Fibroblast of the aortic adventitia (primary cell): ENCODE data around the gene ZHX3. TPM values are rescaled to one million over a fixed set of nuclear protein-coding genes. Genes with fewer than 3 reads are reported as not detected.

ENCODE experiments used
- DNase-seq: peaks from one replicate; pipeline ENCODE4 v3.0.0-alpha.2; 2010; ENCODE audit warnings: low read depth
- H3K4me3 ChIP-seq: 2 replicates; pipeline ENCODE4 v1.5.1; 2011; ENCODE audit warnings: low read depth, mild to moderate bottlenecking, control low read depth, low read length, moderate library complexity
- CTCF ChIP-seq: IDR thresholded peaks from 2 replicates; pipeline ENCODE4 v1.5.1; 2011; ENCODE audit warnings: mild to moderate bottlenecking, low read length, control low read depth, inconsistent platforms; ENCODE audit not compliant: insufficient read depth
- total RNA-seq: library from RNA; depleted of rRNA; stranded (reverse); fragments of >200 nt; gene quantifications from 2 replicates; pipeline ENCODE4 v1.2.3, GENCODE V29; 2012; ENCODE audit warnings: low replicate concordance

Gene ZHX3
- total RNA-seq, 1 donor: 47.2 TPM

- no peak for DNase-seq
- TF ChIP-seq CTCF: no peak
- H3K4me3 ChIP-seq: no peak overlapping the region
Measured at GRCh38 chr20:41183391-41183790, 134.1 kb downstream of the ZHX3 start.

GRCh38 chr20:41182296-41183212 lies 135.0 kb downstream of the ZHX3 start:
- no peak for DNase-seq
- no peak for TF ChIP-seq CTCF

GRCh38 chr20:41181567-41181966 lies 136.0 kb downstream of the ZHX3 start:
- no peak for TF ChIP-seq CTCF
- DNase-seq: no peak
- no peak overlapping the region for H3K4me3 ChIP-seq

More at GRCh38 chr20:41182296-41183212, 135.0 kb downstream of the ZHX3 start:
- H3K4me3 ChIP-seq: no peak overlapping the region

- DNase-seq: no peak
- TF ChIP-seq CTCF: no peak
- no peak overlapping the region for H3K4me3 ChIP-seq
Measured at GRCh38 chr20:41180599-41181333, 136.8 kb downstream of the ZHX3 start.

GRCh38 chr20:41179961-41180360 lies 137.6 kb downstream of the ZHX3 start:
- no peak overlapping the region for H3K4me3 ChIP-seq
- TF ChIP-seq CTCF: no peak
- no peak for DNase-seq

- DNase-seq: no peak
- no peak for TF ChIP-seq CTCF
Measured at GRCh38 chr20:41178904-41179432, 138.6 kb downstream of the ZHX3 start.

More at GRCh38 chr20:41178904-41179432, 138.6 kb downstream of the ZHX3 start:
- H3K4me3 ChIP-seq: no peak overlapping the region
